Neural cell (in vitro differentiated cells): ENCODE data around the gene HOXC10. TPM values are rescaled to one million over a fixed set of nuclear protein-coding genes. Genes with fewer than 3 reads are reported as not detected.

Source experiments
- H2AFZ ChIP-seq: fragments of 200-600, 300-800 bp; sonication (generic), shearing (Covaris generic); 2 replicates; pipeline ENCODE4 v1.6.0; 2014; ENCODE audit warnings: low read depth, mild to moderate bottlenecking, antibody characterized with exemption, low read length, moderate library complexity
- H3F3A ChIP-seq: fragments of 200-600 bp; shearing (Covaris generic); 2 replicates; pipeline ENCODE4 v1.6.1; 2016; ENCODE audit warnings: mild to moderate bottlenecking, moderate library complexity, mixed read lengths, antibody characterized with exemption, low read length; ENCODE audit not compliant: insufficient read depth, poor library complexity, severe bottlenecking
- H3K27ac ChIP-seq: fragments of 200-600, 300-800 bp; sonication (generic), shearing (Covaris generic); 2 replicates; pipeline ENCODE4 v1.5.1; 2014; ENCODE audit warnings: mild to moderate bottlenecking, low read length, moderate library complexity
- H3K27me3 ChIP-seq: fragments of 300-800, 200-600 bp; sonication (generic), shearing (Covaris generic); 2 replicates; pipeline ENCODE4 v1.6.0; 2014; ENCODE audit warnings: mild to moderate bottlenecking, low read depth, low read length, moderate library complexity; ENCODE audit not compliant: insufficient read depth
- H3K36me3 ChIP-seq: fragments of 300-800, 200-600 bp; sonication (generic), shearing (Covaris generic); 2 replicates; pipeline ENCODE4 v1.5.1; 2014; ENCODE audit warnings: mild to moderate bottlenecking, antibody characterized with exemption, low read length, moderate library complexity; ENCODE audit not compliant: insufficient read depth
- H3K4me2 ChIP-seq: fragments of 300-800, 200-600 bp; sonication (generic), shearing (Covaris generic); 2 replicates; pipeline ENCODE4 v1.6.0; 2014; ENCODE audit warnings: mild to moderate bottlenecking, low read length
- H3K4me3 ChIP-seq: fragments of 300-800, 200-600 bp; sonication (generic), shearing (Covaris generic); 2 replicates; pipeline ENCODE4 v1.5.1; 2014; ENCODE audit warnings: mild to moderate bottlenecking, low read length, moderate library complexity
- H3K79me2 ChIP-seq: fragments of 200-600 bp; shearing (Covaris generic); replicated peaks from 2 replicates; pipeline ENCODE4 v1.6.0; 2014; ENCODE audit warnings: mild to moderate bottlenecking, low read length, moderate library complexity; ENCODE audit not compliant: insufficient read depth
- H3K9ac ChIP-seq: fragments of 300-800, 200-600 bp; sonication (generic), shearing (Covaris generic); 2 replicates; pipeline ENCODE4 v1.6.1; 2016; ENCODE audit warnings: mild to moderate bottlenecking, low read length, mixed read lengths
- H3K9me2 ChIP-seq: fragments of 200-600 bp; shearing (Covaris generic); 2 replicates; pipeline ENCODE4 v1.6.1; 2016; ENCODE audit warnings: mild to moderate bottlenecking, low read length, mixed read lengths; ENCODE audit not compliant: insufficient read depth
- H3K9me3 ChIP-seq: fragments of 200-600, 300-800 bp; sonication (generic), shearing (Covaris generic); 2 replicates; pipeline ENCODE4 v1.6.1; 2016; ENCODE audit warnings: mild to moderate bottlenecking, mixed run types, low read length, moderate library complexity, mixed read lengths
- H4K20me1 ChIP-seq: fragments of 200-600 bp; shearing (Covaris generic); 2 replicates; pipeline ENCODE4 v1.6.1; 2016; ENCODE audit warnings: mild to moderate bottlenecking, mixed run types; ENCODE audit not compliant: insufficient read depth
- EP300 ChIP-seq: fragments of 450-650 bp; conservative IDR thresholded peaks from 2 replicates; pipeline ENCODE4 v1.6.1; 2014; ENCODE audit warnings: antibody characterized with exemption, mild to moderate bottlenecking, moderate library complexity; ENCODE audit not compliant: poor library complexity, severe bottlenecking
- EZH2 ChIP-seq: fragments of 200-600, 300-800 bp; shearing (Covaris generic), sonication (generic); IDR thresholded peaks from 2 replicates; pipeline ENCODE4 v1.6.1; 2014; ENCODE audit warnings: antibody characterized with exemption, low read length, borderline replicate concordance, mild to moderate bottlenecking; ENCODE audit not compliant: insufficient read depth, poor library complexity, severe bottlenecking
- MXI1 ChIP-seq: fragments of 450-650 bp; conservative IDR thresholded peaks from 2 replicates; pipeline ENCODE4 v1.6.1; 2014; ENCODE audit warnings: antibody characterized with exemption, mild to moderate bottlenecking; ENCODE audit not compliant: poor library complexity, severe bottlenecking
- POLR2AphosphoS5 ChIP-seq: IDR thresholded peaks from 2 replicates; pipeline ENCODE4 v1.6.1; 2012
- RAD21 ChIP-seq: fragments of 450-650 bp; conservative IDR thresholded peaks from 2 replicates; pipeline ENCODE4 v1.6.1; 2014; ENCODE audit warnings: antibody characterized with exemption, mild to moderate bottlenecking, moderate library complexity
- SMC3 ChIP-seq: fragments of 450-650 bp; conservative IDR thresholded peaks from 2 replicates; pipeline ENCODE4 v1.6.1; 2014; ENCODE audit warnings: antibody characterized with exemption, mild to moderate bottlenecking, moderate library complexity; ENCODE audit not compliant: poor library complexity
- TAF1 ChIP-seq: IDR thresholded peaks from 2 replicates; pipeline ENCODE4 v1.6.1; 2012; ENCODE audit warnings: low read depth
- polyA plus RNA-seq: library from polyadenylated mRNA; depleted of rRNA; stranded (reverse); fragments of >200 nt; gene quantifications from 2 replicates; pipeline ENCODE4 v1.2.3, GENCODE V29; 2014
- TF ChIP-seq, protein P1 (sequence below): IDR thresholded peaks from 2 replicates; pipeline ENCODE4 v1.6.1; 2012; ENCODE audit warnings: borderline replicate concordance
- TF ChIP-seq, protein P2 (sequence below): fragments of 450-650 bp; IDR thresholded peaks from 2 replicates; pipeline ENCODE4 v1.5.1; 2014; ENCODE audit warnings: antibody characterized with exemption, mild to moderate bottlenecking, moderate library complexity; ENCODE audit not compliant: poor library complexity, severe bottlenecking

The HOXC10 gene
- polyA plus RNA-seq, 1 donor from 2014 or later = not detected

DNA sequence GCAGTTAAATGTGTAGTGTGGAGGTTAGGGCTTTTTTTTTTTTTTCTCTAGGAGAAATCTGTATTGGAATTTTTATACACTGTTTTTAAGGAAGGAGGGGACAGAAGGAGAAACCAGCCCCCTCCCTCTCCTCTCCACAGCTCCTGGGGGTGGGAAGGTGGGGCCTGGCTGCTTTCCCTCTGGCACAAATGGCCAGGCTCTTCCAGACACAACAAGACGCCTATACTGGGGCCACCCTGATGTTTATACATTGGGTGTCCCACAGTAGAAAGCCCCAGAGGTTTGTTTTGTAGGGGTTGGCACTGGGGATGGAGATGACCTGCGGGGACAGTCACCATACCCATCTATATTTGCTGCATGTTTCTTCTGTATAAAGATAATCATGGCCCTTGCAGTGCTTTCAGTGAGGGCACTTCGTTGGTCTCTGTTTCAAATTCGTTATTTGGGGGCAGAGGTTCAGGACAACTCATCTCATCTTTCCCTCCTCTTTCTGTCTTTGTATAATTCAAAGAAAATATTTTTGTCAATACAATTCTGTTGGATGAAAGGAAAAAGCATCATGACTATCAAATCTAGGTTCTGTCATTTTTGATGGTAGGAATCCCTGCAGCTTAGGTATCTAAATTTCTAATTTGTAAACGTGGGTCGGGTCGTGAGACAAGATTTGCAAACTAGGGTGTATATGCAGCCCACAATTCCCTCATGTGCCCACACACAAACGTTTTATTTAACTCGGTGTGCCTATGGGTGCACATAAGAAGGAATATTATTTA is 7.9 kb upstream of the HOXC10 start:
- Histone ChIP-seq H3K27me3 (peaks cover 99% of the 10 kb centered on the region), H3K4me3 (no peak overlapping the region), H2AFZ (no peak overlapping the region), H3K9ac (no peak overlapping the region), H3K27ac (no peak overlapping the region), H3K4me2 (no peak overlapping the region), H3K9me2 (no peaks in the 10 kb centered on the region), H3F3A (no peaks in the 10 kb centered on the region), H3K79me2 (no peaks in the 10 kb centered on the region), H4K20me1 (no peaks in the 10 kb centered on the region), H3K9me3 (no peaks in the 10 kb centered on the region), H3K36me3 (no peaks in the 10 kb centered on the region)
- TF ChIP-seq TAF1 (no peak), SMC3 (no peak), POLR2AphosphoS5 (no peak), MXI1 (no peak), EP300 (no peak), EZH2 (no peak), RAD21 (no peak)
- TF ChIP-seq, protein P1, sequence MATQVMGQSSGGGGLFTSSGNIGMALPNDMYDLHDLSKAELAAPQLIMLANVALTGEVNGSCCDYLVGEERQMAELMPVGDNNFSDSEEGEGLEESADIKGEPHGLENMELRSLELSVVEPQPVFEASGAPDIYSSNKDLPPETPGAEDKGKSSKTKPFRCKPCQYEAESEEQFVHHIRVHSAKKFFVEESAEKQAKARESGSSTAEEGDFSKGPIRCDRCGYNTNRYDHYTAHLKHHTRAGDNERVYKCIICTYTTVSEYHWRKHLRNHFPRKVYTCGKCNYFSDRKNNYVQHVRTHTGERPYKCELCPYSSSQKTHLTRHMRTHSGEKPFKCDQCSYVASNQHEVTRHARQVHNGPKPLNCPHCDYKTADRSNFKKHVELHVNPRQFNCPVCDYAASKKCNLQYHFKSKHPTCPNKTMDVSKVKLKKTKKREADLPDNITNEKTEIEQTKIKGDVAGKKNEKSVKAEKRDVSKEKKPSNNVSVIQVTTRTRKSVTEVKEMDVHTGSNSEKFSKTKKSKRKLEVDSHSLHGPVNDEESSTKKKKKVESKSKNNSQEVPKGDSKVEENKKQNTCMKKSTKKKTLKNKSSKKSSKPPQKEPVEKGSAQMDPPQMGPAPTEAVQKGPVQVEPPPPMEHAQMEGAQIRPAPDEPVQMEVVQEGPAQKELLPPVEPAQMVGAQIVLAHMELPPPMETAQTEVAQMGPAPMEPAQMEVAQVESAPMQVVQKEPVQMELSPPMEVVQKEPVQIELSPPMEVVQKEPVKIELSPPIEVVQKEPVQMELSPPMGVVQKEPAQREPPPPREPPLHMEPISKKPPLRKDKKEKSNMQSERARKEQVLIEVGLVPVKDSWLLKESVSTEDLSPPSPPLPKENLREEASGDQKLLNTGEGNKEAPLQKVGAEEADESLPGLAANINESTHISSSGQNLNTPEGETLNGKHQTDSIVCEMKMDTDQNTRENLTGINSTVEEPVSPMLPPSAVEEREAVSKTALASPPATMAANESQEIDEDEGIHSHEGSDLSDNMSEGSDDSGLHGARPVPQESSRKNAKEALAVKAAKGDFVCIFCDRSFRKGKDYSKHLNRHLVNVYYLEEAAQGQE = no peak
- TF ChIP-seq, protein P2, sequence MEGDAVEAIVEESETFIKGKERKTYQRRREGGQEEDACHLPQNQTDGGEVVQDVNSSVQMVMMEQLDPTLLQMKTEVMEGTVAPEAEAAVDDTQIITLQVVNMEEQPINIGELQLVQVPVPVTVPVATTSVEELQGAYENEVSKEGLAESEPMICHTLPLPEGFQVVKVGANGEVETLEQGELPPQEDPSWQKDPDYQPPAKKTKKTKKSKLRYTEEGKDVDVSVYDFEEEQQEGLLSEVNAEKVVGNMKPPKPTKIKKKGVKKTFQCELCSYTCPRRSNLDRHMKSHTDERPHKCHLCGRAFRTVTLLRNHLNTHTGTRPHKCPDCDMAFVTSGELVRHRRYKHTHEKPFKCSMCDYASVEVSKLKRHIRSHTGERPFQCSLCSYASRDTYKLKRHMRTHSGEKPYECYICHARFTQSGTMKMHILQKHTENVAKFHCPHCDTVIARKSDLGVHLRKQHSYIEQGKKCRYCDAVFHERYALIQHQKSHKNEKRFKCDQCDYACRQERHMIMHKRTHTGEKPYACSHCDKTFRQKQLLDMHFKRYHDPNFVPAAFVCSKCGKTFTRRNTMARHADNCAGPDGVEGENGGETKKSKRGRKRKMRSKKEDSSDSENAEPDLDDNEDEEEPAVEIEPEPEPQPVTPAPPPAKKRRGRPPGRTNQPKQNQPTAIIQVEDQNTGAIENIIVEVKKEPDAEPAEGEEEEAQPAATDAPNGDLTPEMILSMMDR = no peak

DNA sequence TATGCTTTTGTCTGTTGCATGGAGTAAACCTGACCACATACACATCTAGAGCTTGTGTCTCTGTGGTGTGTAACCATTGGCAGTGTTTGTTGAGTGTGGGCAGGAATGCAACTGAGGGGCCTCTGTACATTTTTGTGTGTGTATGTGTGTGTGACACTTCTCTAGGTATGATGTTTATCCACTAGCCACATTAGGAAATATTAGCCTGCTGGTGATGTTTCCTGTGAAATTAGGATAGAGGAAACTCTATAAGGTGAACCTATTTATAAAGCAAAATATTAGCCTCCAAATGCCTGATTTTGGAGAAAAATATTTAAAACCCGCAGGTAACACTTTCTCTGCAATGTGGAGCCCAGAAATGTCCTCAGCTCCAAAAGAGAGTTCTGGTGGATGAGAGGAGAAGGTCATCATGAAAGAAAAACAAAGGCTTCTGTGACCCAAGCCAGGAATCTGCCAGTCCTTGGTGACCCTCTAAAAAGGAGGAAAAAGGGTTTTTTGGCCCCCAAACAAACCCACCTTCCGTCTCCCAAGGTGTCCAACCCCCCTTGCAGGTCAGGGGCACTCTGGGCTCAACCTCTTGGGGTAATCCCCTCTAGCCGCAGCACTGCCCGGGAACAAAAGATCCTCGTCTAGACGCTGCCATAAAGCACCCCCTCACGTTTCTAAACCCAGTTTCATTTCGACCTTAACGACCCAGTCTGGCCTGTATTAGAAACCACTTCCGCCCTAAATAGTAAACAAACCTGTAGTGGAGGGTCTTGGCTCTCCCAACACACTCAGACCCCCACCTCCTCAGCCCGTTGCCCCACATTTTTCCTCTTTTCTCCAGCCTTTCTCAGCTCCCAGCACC is 7.1 kb upstream of the HOXC10 start:
- no peak overlapping the region for H3K4me2 ChIP-seq
- H2AFZ ChIP-seq = no peak overlapping the region
- H4K20me1 ChIP-seq = no peaks in the 10 kb centered on the region
- no peaks in the 10 kb centered on the region for H3K79me2 ChIP-seq
- TF ChIP-seq, protein P1 = no peak
- no peak for TF ChIP-seq TAF1
- TF ChIP-seq, protein P2 = no peak
- TF ChIP-seq MXI1 = no peak
- no peak for TF ChIP-seq RAD21
- TF ChIP-seq EP300 = no peak
- TF ChIP-seq POLR2AphosphoS5 = no peak
- TF ChIP-seq EZH2 = no peak
- no peak for TF ChIP-seq SMC3
- H3K9ac ChIP-seq = no peak overlapping the region
- no peaks in the 10 kb centered on the region for H3F3A ChIP-seq
- H3K9me2 ChIP-seq = no peaks in the 10 kb centered on the region
- peaks cover 99% of the 10 kb centered on the region for H3K27me3 ChIP-seq
- H3K4me3 ChIP-seq = no peak overlapping the region
- no peaks in the 10 kb centered on the region for H3K9me3 ChIP-seq
- H3K27ac ChIP-seq = no peak overlapping the region
- H3K36me3 ChIP-seq = no peaks in the 10 kb centered on the region
